Panc1 (cell line): ENCODE results near the gene PPARG. TPM values are rescaled to one million over a fixed set of nuclear protein-coding genes. Genes with fewer than 3 reads are reported as not detected.

Experiments used
- ATAC-seq: fragments of 200-7000 bp; cut with Tn5 transposase; 2 replicates; pipeline ENCODE4 v1.9.1; 2020; ENCODE audit warnings: mild to moderate bottlenecking, moderate library complexity
- BruUV-seq: library from RNA; stranded (reverse); fragments of 400-500 nt; replicated peaks from 2 replicates; lab custom pipeline; 2021; lab: Mats Ljungman, UMichigan
- CTCF ChIA-PET: fragments of 300-600 bp; sonication (Branson Sonifier 250); formaldehyde crosslinking; loops from one replicate; lab custom pipeline; 2022; ENCODE audit warnings: antibody characterized with exemption; lab: Charles Lee
- POLR2A ChIA-PET: fragments of 300-600 bp; sonication (Branson Sonifier 250); formaldehyde crosslinking; loops from one replicate; lab custom pipeline; 2022; ENCODE audit warnings: antibody characterized with exemption; lab: Charles Lee
- DNase-seq: peaks from one replicate; pipeline ENCODE4 v3.0.0-alpha.2; 2010; ENCODE audit warnings: low read depth, low spot score
- H3K27ac ChIP-seq: 2 replicates; pipeline ENCODE4 v1.5.1; 2011; ENCODE audit warnings: mild to moderate bottlenecking, low read length, inconsistent platforms
- H3K27me3 ChIP-seq: fragments of 200-500 bp; sonication (Bioruptor generic); 2 replicates; pipeline ENCODE4 v1.6.0; 2014; ENCODE audit warnings: low read length, inconsistent platforms; ENCODE audit not compliant: control insufficient read depth, insufficient read depth
- H3K36me3 ChIP-seq: fragments of 200-500 bp; sonication (Bioruptor generic); 2 replicates; pipeline ENCODE4 v1.5.1; 2014; ENCODE audit warnings: inconsistent platforms, mild to moderate bottlenecking, low read length, moderate library complexity; ENCODE audit not compliant: control insufficient read depth, insufficient read depth
- H3K4me1 ChIP-seq: 2 replicates; pipeline ENCODE4 v1.5.1; 2011; ENCODE audit warnings: inconsistent platforms, mild to moderate bottlenecking, low read length, moderate library complexity; ENCODE audit not compliant: control insufficient read depth, insufficient read depth
- H3K4me3 ChIP-seq, 2 experiments: 2 replicates each; pipeline ENCODE4 v1.5.1; 2011 to 2012; ENCODE audit warnings: low read depth in 2 of 2, low read length in 2 of 2, mild to moderate bottlenecking in 2 of 2, inconsistent platforms in 1 of 2, moderate library complexity in 1 of 2
- H3K9me3 ChIP-seq: fragments of 200-500 bp; sonication (Bioruptor generic); 2 replicates; pipeline ENCODE4 v1.5.1; 2014; ENCODE audit warnings: low read depth, mild to moderate bottlenecking, inconsistent platforms, low read length, moderate library complexity; ENCODE audit not compliant: control insufficient read depth, insufficient read depth
- CTCF ChIP-seq: fragments of 450-650 bp; IDR thresholded peaks from 2 replicates; pipeline ENCODE4 v1.5.1; 2017; ENCODE audit warnings: mild to moderate bottlenecking
- POLR2AphosphoS5 ChIP-seq: IDR thresholded peaks from 2 replicates; pipeline ENCODE4 v1.6.1; 2012; ENCODE audit warnings: mild to moderate bottlenecking, low read depth, low read length, moderate library complexity
- REST ChIP-seq, 2 experiments: IDR thresholded peaks; 2 replicates each; pipeline ENCODE4 v1.6.1; 2011 to 2012; ENCODE audit warnings: low read depth in 2 of 2, control low read depth in 1 of 2, low read length in 1 of 2, mild to moderate bottlenecking in 1 of 2, moderate library complexity in 1 of 2; ENCODE audit not compliant: insufficient read depth in 1 of 2
- SIN3A ChIP-seq: IDR thresholded peaks from 2 replicates; pipeline ENCODE4 v1.6.1; 2012; ENCODE audit warnings: low read depth, mild to moderate bottlenecking, low read length, moderate library complexity, borderline replicate concordance; ENCODE audit not compliant: insufficient read depth
- TCF7L2 ChIP-seq: IDR thresholded peaks from 2 replicates; pipeline ENCODE4 v1.6.1; 2011; ENCODE audit warnings: mild to moderate bottlenecking, low read depth, low read length, inconsistent platforms
- in situ Hi-C: cut with HindIII; loops from 2 replicates; pipeline ENCODE4 v1.10.0; 2016; ENCODE audit warnings: low sequenced_read_pairs, low pct_unique_long_range_greater_than_20kb
- intact Hi-C: fragments of 100-400 bp; cut with micrococcal nuclease; formaldehyde crosslinking; loops from one replicate; pipeline ENCODE4 v1.10.0; 2022; ENCODE audit not compliant: unreplicated experiment
- total RNA-seq: library from RNA; stranded (reverse); gene quantifications from one replicate; pipeline ENCODE4 v1.2.1, GENCODE V29; 2021; ENCODE audit not compliant: unreplicated experiment

Gene PPARG
- total RNA-seq, 1 experiment from 2014 or later = 88.1 TPM

GRCh38 chr3:12287727-12288181, 1.1 kb upstream of the PPARG start:
- no peaks in the 10 kb centered on the region for H3K36me3 ChIP-seq
- H3K27ac ChIP-seq = peak overlapping the region; percentile 93; the same call in 1 of the 2 replicates
- ChIA-PET CTCF (interaction anchor here (0.6 kb wide), 1 partner anchor 93 kb away, joined by 3 read pairs; no protein-coding TSS in a partner anchor), POLR2A (no interaction called here)
- ATAC-seq (peak; percentile 53), DNase-seq (no peak)
- no peaks in the 10 kb centered on the region for H3K9me3 ChIP-seq
- H3K4me1 ChIP-seq = peaks cover 8% of the 10 kb centered on the region
- H3K4me3 ChIP-seq = peak overlapping the region; percentile 64 to 76
- in situ Hi-C loops (no loop called here), intact Hi-C loops (loop anchor here (10.0 kb wide), 2 partner anchors 93 to 153 kb away; no protein-coding TSS in a partner anchor)
- H3K27me3 ChIP-seq = no peaks in the 10 kb centered on the region
- TF ChIP-seq SIN3A = no peak
- no peak for TF ChIP-seq POLR2AphosphoS5
- peak; percentile 14; the same call in 1 of the 2 replicates for TF ChIP-seq CTCF
- TF ChIP-seq TCF7L2 = no peak
- TF ChIP-seq REST (IDR thresholded peaks at IDR 0.05; ENCODE audit: insufficient read depth in 1 of 2, low read depth in 2 of 2, low read length in 1 of 2) = no peak
- no TSS peak for BruUV-seq

- peak overlapping the region; percentile 93 for H3K27ac ChIP-seq
- BruUV-seq = no TSS peak
- H3K4me3 ChIP-seq = peak overlapping the region; percentile 64 to 76
- intact Hi-C loops (loop anchor here (10.0 kb wide), 2 partner anchors 95 to 155 kb away; no protein-coding TSS in a partner anchor), in situ Hi-C loops (no loop called here)
- DNase-seq (no peak), ATAC-seq (no peak)
- peaks cover 13% of the 10 kb centered on the region for H3K4me1 ChIP-seq
- ChIA-PET POLR2A (interaction anchor here (0.5 kb wide), 1 partner anchor 648 kb away, joined by 4 read pairs; no protein-coding TSS in a partner anchor), CTCF (no interaction called here)
- TF ChIP-seq TCF7L2 (no peak), CTCF (no peak), REST (IDR thresholded peaks at IDR 0.05; ENCODE audit: insufficient read depth in 1 of 2, low read depth in 2 of 2, low read length in 1 of 2) (no peak), SIN3A (no peak), POLR2AphosphoS5 (no peak; the same call in 1 of the 2 replicates)
- no peaks in the 10 kb centered on the region for H3K36me3 ChIP-seq
- H3K9me3 ChIP-seq = no peaks in the 10 kb centered on the region
- no peaks in the 10 kb centered on the region for H3K27me3 ChIP-seq
Measured at GRCh38 chr3:12289524-12289923, 654 bp downstream of the PPARG start.
